GM12865 (cell line): ENCODE measurements around the gene FAM3B.

Experiments
- DNase-seq: peaks from one replicate; pipeline ENCODE4 v3.0.0; 2010; ENCODE audit warnings: low read depth
- H3K4me3 ChIP-seq: 2 replicates; pipeline ENCODE4 v1.5.1; 2011; ENCODE audit warnings: mild to moderate bottlenecking, low read depth, low read length, control low read depth
- TF ChIP-seq, protein P1 (sequence below): IDR thresholded peaks from 2 replicates; pipeline ENCODE4 v1.5.1; 2011; ENCODE audit warnings: low read length, control low read depth, low read depth, inconsistent platforms; ENCODE audit not compliant: insufficient read depth; ENCODE audit errors: missing control alignments

Gene FAM3B, protein sequence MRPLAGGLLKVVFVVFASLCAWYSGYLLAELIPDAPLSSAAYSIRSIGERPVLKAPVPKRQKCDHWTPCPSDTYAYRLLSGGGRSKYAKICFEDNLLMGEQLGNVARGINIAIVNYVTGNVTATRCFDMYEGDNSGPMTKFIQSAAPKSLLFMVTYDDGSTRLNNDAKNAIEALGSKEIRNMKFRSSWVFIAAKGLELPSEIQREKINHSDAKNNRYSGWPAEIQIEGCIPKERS

DNA sequence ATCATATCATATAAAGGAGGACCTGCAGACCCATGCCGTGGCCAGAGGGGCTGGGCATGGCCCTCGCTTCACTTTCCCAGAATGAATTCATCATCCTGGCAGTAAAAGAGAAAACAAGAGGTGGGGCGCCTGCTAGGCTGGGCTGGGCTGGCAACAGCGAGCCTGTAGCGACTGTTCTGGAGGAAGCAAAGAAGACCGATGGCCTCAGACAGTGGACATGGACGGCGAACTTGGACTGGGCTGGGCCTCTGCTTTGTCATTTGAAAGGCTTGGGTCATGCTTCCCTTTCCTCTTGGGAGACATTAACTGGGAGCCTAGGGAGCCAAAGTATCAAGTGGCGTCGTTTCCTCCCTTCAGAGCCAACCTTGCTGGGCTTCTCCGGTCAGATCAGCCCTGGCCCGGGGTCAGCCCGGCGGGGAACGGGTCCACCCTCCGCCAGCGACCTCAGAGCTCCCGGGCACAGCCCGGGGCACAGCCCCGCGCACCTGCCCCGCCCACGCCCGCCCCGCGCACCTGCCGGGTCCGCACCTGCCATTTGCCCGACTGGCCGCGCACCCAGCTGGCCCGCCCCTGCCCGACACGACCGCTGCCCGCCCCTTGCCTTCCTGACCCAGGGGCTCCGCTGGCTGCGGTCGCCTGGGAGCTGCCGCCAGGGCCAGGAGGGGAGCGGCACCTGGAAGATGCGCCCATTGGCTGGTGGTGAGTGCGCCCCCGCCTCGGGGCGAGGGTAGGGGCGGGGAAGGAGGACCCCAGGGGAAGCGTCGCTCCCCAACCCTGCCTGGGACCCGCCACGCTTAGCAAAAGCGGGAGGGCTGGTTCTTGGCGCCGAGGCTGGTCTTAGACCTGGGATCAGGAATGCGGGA, at the start of gene FAM3B:
Gene FAM3B, plus strand, starts transcription at position 602 of the 863 bp plus-strand sequence. Its CDS starts 79 bp downstream, at position 681.
- no peak within 1 kb of the TSS for H3K4me3 ChIP-seq
- TF ChIP-seq, protein P1, sequence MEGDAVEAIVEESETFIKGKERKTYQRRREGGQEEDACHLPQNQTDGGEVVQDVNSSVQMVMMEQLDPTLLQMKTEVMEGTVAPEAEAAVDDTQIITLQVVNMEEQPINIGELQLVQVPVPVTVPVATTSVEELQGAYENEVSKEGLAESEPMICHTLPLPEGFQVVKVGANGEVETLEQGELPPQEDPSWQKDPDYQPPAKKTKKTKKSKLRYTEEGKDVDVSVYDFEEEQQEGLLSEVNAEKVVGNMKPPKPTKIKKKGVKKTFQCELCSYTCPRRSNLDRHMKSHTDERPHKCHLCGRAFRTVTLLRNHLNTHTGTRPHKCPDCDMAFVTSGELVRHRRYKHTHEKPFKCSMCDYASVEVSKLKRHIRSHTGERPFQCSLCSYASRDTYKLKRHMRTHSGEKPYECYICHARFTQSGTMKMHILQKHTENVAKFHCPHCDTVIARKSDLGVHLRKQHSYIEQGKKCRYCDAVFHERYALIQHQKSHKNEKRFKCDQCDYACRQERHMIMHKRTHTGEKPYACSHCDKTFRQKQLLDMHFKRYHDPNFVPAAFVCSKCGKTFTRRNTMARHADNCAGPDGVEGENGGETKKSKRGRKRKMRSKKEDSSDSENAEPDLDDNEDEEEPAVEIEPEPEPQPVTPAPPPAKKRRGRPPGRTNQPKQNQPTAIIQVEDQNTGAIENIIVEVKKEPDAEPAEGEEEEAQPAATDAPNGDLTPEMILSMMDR, result no peak
- DNase-seq, result no peak

DNA sequence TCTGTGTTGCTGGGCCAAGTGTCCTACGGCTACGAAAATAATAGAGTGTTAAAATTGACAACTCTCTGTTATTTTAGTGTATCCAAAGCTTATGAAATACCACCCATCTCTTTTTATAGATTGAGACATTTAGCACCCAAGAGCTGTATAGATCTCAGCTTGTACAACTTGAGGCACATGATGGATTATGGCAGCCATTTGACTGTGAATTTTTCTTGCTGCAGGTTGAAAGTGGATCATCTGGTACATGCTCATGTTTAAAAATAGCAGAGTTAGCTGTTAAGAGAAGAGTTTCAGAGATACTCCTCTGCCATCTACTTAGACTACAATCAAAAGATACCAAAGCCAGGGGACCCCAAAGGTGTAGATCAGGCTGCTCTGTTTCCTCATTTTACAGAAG, 49.3 kb upstream of the FAM3B start:
- H3K4me3 ChIP-seq, result no peak overlapping the region
- TF ChIP-seq, protein P1, result no peak
- DNase-seq, result no peak

DNA sequence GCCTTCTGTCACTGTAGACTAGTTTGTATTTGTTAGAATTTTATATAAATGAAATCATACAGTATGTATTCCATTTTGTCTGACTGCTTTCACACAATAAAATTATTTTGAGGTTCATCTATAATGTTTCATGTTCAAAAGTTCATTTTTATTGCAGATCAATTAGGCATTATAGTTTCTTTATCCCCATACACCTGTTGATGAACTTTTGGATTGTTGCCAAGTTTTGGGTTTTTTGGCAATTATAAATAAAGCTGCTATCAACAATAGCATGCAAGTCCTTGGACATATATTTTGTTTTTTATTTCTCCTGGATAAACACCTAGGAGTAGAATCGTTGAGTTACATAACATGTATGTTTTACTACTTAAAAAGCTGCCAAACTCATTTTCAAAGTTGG, 47.1 kb upstream of the FAM3B start:
- no peak for DNase-seq
- TF ChIP-seq, protein P1, result no peak

DNA sequence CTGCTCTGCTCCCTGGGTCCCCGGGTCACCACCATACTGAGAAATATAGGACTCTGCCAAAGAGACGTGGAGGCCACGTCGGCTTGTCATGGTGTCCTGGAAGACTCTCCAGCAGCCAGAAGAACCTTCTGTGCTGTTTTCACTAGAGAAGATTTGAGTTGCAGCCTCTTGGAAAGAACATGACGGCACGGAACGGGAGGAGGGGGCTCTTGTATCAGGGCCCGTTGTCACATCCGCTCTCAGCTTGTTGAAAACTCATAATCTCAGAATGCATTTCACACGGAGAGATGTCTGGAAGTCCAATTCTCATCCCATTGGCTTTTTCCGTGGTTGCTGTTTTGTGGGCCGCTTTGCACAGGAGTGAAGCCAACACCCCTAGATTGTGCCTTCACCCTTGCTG, 39.4 kb upstream of the FAM3B start:
- H3K4me3 ChIP-seq, result no peak overlapping the region
- TF ChIP-seq, protein P1, result no peak
- no peak for DNase-seq

More for the DNA sequence above, 47.1 kb upstream of the FAM3B start:
- H3K4me3 ChIP-seq, result no peak overlapping the region

DNA sequence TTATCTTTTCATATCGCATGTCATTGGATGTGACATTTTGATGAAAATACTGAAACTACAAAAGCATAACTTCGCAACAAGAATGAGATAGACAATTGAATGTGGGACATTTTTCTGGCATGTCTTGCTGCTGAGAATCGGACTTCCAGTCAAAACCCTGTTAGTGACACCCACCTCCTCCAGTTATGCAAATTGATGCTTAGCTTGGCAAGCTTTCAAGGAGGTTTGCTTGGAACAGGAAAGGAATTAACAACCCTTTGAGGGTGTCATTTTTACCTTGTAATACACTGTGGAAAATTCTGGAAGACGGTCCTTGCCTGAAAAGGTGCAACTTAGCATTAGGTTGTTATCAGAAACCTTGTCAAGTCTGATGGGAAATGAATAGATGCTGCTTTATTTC, 38.8 kb upstream of the FAM3B start:
- TF ChIP-seq, protein P1, result no peak
- H3K4me3 ChIP-seq, result no peak overlapping the region
- DNase-seq, result no peak

DNA sequence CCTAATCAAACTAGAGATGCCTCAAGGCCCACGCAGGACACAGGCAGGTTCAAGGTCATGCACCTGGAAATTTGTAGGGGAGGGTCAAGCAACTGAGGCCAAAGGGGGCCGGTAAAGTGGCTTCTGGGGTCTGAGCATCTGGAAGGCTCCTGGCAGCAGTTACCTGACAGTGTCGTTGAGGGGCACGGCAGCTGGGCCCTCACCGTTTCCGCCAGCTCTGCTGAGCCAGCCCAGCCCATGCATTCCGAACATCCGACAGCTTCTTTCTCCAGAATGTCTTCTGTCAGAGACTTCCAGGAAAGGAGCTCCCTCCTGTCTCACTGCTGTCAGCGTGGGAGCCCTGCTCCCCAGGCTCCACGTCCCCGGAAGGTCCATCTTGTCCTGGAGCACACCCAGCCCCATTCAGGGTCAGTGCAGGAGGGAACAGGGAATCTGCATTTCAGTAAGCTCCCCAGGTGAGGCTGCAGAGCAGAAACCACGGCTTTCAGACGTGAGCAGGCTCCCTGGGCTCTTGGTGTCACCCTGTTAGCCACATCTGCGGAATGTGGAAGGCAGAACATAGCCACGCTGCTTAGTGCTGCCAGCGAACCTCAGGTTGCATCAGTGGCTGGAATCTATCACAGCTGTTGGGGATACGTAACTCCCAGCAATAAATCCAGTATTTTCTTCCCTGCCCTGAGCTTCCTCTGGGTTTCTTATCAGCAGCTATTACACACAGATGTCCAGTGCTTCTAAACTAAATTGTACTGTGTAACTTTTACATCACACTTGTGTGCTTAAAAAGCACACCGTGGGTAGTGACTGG, 36.3 kb upstream of the FAM3B start:
- TF ChIP-seq, protein P1, result no peak
- no peak for DNase-seq
- H3K4me3 ChIP-seq, result no peak overlapping the region
